NCI-H1930 (cell line): ENCODE data around the gene DPYSL3.
"Not testable (repeated sequence)": the region's sequence is repeated elsewhere in the genome, so short reads cannot be mapped to it uniquely, and the experiment has no call there.

Source experiments
- DNase-seq, 2 experiments: peaks; one replicate each; lab custom pipeline; 2025; lab: John Stamatoyannopoulos, UW

DPYSL3 gene

DNA sequence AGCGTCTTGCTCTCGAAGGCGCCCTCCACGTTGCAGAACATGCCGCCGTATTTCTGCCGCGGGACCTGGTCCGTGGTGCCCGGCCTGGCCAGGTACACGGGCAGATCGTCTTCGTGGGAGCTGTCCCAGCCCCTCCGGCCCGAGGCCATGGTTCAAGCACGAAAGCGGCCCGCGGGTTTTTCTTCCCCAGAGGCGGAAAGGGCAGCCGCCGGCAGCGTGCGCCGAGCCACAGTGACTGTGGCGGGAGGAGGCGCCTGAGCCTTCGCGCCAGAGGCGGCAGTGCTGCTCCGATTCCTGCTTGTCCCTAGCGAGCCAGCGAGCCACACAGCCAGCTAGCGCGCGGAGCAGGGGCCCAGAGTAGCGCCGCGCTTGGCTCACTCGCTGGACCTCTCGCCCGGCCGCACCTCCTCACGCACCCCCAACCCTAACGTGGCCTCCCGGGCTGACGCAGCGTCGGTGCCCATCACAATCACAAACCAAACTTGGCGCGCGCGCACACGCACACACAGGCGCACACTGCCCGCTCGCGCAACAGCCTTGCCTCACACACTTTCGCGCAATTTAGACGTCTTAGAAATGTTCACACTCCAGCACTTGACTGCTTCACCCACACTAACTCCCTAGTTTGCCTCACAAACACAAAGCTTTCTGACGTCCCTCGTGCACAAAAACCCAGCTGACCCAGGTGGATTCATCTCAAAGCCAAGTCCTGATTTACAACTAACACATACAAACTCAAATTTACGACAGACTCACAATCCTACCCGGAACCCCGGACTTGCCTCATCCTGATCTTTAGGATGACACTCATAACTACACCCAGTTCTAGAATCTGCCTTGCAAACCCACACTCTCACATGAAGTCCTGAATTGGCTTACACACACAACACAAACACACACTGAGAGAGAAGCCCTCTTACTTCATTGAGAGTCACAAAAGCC, at the start of gene DPYSL3:
TSS of gene DPYSL3 (minus strand) at position 359 of the 942 bp plus-strand sequence. CDS start at position 149, 210 bp downstream.
- peak; percentile 24 to 50 for DNase-seq

DNA sequence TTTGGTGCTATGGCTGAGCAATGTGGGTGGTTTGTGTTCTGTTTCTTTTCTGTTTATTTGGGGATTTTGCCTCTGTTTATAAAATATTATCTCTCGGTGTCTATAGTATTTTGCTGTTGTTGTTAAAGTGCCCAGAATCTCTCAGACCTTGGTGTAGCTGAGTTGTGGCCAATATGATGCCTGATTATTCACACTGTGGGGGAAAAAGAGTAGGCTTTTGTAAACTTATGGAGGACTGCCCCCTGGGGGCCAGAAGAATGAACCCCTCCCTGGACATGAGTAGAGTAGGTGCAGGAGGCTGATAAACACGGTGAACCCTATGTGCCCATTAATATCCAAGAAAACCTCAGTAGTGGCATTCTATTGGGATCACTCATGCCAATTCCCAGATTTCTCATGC, 49.0 kb upstream of the DPYSL3 start:
- peak; percentile 20 to 46 for DNase-seq

DNA sequence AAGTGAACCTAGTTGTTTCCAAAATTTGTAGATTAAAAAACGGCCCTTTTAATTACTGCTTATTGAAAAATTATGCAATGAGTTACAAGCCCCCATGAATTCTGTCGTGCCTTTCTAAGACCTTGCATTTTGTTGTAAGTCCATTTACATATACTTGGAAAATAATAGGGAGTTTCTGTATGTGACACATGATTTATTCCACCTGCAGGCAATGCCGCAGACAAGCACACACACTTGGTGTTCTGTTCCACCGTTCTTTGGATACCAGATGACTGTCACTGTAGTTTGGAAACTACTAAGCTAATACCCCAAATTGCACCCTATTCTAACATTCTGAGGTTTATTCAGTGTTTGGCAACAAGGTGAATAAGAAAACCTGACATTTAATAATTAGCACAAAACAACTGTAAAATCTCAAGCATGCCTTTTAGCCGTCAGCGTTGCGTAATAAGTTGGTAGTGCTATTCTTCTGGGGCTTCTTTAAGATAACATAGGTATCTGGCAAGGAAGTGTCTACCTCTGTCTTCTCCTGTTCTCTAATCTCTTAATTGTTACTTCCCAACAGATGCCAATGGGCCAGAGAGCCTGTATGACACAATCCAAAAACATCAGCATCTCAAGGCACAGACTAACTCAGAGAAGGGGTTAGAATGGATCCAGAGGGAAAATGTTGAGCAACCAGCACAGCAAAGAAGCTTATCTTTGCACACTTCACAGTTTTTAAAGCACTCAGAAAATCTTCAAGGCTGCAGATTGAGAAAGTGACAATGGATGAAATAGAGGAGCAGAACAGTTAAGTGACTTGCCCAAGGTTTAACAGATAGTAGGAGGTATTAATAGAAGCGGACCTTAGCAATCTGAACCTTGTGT, 48.2 kb upstream of the DPYSL3 start:
- DNase-seq = no peak

DNA sequence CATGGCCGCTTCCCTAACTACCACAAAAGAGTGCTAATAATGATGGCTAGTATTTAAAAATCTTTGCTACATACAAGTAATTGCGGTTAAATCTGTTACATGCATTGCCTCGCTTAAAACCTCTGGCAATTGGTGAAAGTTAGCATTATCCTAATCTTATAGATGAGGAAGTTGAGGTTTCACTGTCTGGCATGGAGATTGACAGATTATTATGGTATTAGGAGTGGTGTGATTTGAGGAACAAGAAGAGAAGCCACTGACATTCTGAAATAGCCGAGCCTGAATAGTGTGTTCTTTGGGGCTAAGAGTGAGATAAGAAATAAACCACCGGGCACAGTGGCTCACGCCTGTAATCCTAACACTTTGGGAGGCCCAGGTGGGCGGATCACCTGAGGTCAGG, 45.3 kb upstream of the DPYSL3 start:
- no peak for DNase-seq

DNA sequence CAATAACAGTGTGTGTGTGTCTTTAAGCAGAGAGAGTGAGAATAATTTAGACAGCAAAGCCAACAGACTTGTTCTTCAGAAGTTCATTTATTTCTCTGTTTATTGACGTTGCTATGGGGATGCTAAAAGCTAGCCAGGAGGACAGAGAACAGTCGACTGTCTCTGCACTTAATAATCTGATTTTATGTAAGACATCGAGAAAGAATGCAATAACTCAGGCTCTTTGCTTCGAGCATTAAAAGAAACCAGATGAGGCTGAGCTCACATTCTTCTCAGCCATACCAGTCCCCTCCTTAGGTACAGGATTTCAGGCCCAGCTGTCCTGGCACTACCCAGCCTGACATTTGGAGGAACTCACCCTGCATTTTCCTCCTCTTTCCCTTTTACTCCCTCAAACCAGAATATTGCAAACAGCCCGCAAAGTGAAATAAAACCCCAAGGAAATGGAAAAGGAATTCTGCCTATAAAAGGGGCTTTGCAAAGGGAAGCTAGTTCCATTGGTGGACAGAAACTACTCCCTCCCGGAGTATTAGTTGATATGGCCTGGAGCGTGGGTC, 44.5 kb upstream of the DPYSL3 start:
- DNase-seq = no peak

DNA sequence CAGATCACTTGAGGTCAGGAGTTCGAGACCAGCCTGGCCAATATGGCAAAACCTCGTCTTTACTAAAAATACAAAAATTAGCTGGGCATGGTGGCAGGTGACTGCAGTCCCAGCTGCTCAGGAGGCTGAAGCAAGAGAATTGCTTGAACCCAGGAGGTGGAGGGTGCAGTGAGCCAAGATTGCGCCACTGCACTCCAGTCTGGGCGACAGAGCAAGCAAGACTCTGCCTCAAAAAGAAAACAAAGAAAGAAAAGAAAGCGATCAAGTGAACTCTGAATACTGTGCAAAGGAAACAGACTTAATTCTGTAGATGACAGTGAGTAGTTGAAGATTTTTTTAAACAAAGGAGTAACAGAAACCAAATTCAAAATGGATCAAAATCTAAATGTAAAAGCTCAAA, 43.9 kb upstream of the DPYSL3 start:
- not testable (repeated sequence) for DNase-seq

DNA sequence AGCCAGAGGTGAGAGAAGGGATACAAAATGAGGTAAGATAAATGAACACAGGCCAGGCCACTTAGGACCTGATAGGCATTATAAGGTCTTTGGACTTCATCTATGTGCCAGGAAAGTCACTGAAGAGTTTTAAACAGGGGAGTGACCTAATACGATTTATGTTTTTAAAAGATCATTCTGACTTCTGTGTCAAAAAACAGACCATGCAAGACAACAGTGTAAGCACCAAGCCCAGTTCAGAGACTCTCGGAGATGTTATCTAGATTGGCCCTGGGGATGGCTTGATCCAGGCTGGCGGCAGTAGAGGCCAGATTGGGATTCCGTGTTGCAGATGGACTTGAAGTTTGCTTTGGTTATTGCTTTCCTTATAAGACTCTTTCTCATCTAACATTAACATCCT, 43.0 kb upstream of the DPYSL3 start:
- no peak for DNase-seq

DNA sequence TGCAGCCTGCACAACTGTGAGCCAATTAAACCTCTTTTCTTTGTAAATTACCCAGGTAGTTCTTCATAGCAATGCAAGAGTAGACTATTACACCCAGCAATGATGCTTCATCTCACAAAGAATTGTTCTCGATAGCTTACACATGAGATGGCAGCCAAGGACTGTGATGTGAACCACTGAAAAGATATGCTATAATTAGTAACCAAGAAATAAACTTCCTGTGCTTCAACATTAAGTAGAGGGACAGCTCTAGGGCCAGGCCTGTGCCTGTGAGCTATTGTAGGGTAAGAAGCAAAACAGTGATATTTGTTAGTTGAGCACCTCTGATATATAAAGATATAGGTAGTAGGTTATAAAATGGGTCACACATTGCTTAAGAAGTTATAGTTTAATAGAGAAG, 41.8 kb upstream of the DPYSL3 start:
- DNase-seq = no peak

DNA sequence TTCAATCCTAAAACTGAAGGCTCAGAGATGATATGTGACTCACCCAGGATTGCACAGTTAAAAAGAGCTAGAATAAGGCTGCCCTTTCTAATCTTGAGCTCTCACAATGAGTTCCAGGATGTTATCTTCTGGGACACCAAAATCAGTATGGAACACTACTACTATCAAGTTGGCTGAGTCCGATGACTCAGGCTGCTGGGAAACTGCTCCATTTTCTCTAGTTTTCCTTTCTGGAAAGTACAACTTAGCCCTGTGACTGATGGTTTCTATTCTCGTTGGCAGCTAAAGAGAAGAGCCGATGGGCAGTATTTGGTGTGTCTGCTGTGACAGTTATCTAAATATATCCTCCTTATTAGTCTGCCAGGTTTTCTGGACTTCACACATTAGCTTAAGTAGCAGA, 37.9 kb upstream of the DPYSL3 start:
- DNase-seq = no peak

DNA sequence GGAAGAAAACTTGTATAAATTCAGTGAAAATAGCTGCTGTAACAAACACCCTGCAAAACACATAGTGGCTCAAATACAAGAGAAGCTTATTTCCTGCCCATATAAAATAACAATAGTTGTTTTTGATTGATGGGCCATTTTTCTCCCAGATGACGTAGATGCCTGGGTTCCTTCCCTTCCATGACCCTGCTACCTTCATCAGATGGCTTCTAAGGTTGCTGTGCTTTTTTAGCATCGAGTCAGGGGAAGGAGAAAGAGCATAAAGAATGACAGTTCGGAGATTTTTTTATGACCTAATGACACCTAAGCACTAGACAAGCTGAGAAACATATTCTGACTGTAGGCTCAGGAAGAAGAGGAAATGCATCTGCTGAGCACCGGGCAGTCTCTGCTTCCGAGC, 34.7 kb upstream of the DPYSL3 start:
- DNase-seq = no peak

DNA sequence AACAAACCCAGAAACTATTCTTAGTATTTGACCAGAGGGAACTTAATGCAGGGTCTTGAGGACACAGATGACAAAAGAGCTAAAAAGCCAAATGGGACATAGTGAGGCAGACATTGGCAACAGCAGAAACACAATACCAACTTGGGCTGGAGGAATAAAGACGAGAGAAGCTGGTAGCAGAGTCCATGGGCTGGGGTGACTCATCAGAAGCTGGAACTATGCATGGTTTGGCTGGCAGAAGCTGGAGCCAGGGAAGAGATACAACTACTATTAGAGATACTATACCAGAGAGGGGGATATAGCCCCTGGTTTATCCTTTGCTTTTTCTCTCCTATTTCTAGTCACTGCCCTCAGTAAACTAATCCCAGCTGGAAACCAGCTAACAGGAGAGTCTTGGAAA, 29.2 kb upstream of the DPYSL3 start:
- no peak for DNase-seq

DNA sequence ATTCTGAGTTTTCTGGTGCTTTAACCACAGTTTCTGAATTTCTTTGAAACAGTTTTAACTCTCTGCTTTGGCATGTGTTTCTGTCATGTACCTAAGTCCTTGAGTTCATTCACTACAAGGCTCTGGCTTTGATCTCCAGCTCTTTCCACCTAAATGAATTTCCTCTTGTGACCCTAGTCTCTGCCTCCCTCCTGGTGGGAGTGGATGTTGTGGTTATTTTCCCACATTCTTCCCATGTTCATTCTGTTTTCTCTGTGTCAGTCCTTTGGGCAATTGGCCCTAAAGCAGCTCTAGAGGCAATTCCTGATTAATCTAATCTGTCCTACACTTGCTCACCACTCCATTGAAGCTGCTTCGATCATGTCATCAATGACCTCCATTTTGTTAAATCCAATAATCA, 28.4 kb upstream of the DPYSL3 start:
- DNase-seq = no peak

DNA sequence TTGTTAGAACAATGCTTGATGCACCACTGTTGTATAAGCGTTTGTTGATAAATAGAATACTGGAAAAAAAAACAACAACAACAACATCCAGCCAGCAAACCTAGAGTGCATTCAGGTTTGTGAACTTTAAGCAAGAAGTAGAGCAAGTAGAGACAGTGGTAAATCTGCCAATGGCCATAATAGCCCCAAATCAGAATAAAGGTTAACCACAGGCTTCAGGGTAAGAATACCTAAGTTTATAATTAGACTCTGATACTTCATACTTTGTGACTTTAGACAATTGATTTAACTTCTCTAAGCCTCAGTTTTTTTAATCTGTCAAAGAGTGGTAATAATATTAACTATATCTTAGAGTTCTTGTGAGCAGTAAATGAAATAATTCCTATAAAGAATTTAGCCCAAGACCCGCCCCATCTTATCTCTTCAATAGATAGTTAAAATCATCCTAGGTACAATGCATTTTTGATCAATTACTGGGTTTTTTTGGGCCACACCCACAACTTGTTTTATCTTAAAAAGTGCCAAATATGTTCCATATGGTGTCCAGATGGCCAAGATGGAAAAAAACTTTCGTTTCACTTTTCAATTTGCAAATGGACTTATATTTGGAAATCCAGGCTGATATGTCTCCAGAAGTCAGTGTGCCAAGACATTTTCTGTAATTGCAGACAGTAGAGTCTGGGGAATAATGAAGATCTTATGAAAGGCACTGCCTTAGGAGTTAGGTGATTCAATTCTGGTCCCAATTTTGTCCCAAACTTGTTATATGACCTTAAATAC, 24.5 kb upstream of the DPYSL3 start:
- no peak for DNase-seq

DNA sequence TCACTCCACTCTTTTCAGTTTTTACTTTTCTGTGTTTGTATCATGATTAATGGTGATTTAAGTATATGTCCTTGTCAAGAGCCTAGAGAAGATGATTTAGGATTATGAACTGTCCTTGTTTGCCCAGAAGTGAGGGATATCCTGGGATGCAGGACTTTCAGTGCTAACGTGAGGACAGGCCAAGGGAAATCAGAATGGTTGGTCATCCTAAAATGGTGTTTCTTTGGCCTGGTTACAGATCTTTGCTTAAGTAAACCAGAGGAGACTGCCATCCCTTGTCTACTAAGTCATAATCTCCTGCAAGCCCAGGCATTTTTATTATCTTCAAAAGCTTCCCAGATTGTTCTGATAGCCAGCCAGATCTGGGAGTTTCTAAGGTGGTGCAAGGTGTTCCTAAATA, 22.3 kb upstream of the DPYSL3 start:
- no peak for DNase-seq

DNA sequence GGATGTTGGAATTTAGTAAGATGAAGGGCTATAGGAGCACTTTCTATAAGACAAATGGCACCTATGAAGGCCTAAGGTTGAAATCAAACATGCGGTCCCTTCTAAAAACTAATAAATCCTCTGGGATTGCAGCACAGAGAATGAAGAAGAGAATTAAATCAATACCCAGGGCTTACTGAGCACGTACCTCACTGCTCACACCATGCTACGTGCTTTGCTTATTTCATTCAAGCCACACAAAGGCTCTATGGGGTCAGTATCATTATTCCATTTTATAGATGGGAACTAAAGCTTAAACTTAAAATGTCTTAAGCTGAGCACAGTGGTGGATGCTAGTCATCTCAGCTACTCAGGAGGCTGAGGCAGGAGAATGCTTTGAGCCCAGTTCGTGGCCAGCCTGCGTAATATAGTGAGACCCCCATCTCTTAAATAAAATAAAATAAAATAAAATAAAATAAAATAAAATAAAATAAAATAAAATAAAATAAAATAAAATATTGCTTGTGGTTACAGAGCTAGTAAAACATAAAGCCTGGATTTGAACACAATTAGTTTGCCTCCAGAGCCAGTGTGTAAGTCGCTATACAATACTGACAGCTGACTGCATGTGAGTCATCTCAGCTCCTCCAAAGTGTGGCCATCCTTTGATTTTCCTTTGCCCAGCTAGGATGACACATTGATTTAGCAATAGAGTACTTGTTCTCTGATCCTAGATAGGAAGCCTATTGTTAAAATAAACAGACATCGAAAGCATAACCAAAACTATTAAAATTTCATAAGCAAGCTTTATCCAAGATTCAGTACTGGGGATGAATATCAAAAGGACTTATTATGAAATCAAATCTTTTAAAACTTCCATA, 20.9 kb upstream of the DPYSL3 start:
- no peak for DNase-seq

DNA sequence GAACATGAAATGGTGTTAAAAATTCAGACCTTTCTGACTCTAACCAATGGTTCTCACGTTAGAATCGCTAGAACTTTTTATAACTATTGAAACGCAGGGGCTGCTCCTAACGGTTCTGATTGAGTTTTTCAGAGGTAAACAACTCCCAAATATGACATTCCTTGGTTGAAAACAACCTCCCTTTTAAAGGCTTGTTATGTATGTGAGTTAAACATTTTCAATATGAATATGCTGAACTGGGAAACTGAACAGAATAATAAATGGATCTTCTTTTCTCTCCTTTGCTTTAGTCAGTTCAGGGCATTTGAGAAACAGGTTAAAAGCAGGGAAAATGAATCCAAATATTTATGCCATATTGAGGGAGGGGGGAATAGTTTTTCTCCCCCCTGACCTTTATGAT, 13.2 kb upstream of the DPYSL3 start:
- DNase-seq = no peak

DNA sequence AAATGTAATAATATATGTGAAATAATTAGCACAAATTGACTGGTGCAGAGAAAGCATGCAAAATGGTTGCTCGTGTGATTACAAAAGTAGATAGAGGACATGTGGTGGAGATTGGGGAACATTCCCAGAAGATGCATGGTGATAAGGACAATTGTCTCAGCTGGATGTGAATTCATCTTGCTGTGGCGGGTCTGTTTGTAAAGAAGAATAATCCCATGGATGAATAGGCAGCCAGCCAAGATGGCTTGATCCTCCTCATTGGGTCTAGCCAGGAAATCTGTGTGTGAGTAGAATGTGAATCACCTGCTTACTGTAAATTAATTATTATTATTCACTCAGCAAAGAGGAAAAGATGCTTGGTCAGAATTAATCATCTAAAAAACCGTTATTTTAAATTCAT, 12.6 kb upstream of the DPYSL3 start:
- DNase-seq = peak; percentile 35 to 61

DNA sequence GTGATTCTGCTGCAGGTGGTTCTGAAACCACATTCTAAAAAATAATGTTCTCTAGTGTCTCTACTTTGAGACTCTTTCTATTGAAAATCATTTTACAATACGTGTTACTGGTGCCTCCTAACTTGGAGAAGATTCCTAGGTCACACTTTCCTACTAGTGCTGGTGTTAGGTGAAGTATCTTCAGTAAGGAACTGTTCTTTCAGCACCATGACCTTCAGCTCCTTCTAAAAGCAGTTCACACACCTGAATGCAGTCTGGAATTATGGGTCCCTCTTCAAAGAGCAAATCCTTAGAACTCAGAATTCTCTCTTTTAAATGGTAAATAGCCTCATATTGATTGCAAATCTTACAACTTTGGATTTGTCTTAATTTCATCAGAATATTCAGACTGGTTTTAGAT, 10.6 kb upstream of the DPYSL3 start:
- no peak for DNase-seq

DNA sequence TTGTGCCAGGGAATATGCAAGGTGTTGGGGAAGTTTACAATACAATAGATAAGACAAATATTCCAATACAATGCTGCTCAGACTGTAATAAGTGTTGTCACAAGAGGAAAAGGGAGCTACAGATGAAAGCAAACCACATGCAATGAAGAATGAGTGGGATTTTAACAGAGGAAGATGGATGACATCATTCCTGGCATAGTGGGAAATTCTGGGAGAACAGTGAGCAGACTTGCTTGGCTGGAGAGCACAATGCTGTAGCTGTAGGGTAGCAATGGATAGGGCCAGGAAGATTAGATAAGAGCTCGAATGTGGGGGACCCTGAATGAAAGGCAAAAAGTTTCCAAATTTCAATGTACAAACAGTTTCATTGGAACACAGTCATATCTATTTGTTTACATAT, 9.5 kb upstream of the DPYSL3 start:
- DNase-seq = no peak

DNA sequence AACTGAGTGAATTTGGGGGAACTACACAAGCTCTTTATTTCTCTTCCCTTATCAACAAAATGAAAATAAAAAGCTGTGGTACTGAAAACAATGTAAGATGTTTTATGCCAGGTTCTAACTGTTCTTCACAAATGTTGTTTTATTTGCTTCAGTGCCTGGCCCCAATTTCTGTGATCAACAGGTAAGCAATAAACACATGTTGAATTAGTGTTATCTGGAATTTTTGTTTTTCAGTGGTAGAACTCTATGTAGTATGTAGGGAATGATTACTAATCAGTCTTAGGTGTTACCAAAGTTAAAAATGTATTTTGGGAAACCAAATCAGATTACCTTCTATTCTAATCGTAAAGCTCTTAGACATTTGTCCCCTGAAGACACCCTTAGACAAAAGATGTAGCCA, 7.5 kb upstream of the DPYSL3 start:
- no peak for DNase-seq

DNA sequence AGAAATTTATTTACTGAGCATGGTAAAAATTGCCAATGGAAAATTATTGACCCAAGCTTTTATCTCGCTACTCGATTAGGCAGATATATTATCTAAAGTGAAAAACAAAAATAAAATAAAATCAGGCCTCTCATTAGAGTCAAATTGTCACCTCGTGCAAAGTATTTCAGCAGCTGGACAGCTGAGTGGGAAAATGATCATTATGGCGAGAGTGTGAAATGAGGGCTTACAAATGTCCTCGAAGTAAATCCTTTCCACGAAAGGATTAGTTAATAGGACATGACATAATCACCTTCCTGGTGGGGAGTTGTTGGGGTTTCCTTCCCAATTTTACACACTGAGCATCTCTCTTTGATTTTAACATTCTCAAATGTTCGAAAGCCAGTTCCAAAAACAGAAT, 5.4 kb upstream of the DPYSL3 start:
- no peak for DNase-seq
